Motor neuron (in vitro differentiated cells): Measurements from ENCODE around the gene TMCO4. TPM values are rescaled to one million over a fixed set of nuclear protein-coding genes. Genes with fewer than 3 reads are reported as not detected.

Experiments used
- ATAC-seq, 8 experiments: fragments of 200-7000 bp; cut with Tn5 transposase; replicated peaks in 6 of 8; 2 replicates each; pipeline ENCODE4 v1.8.0; 2021; ENCODE audit warnings: mild to moderate bottlenecking in 8 of 8, moderate library complexity in 8 of 8
- H3K27ac ChIP-seq, 2 donors: fragments of 250-450 bp; sonication (Bioruptor Pico); 2 replicates each; pipeline ENCODE4 v1.9.0; 2021; ENCODE audit warnings: antibody characterized with exemption in 2 of 2, mild to moderate bottlenecking in 2 of 2, moderate library complexity in 1 of 2
- H3K4me1 ChIP-seq, 2 donors: fragments of 250-450 bp; sonication (Bioruptor Pico); replicated peaks in 1 of 2; 2 replicates each; pipeline ENCODE4 v1.6.1; 2021; ENCODE audit warnings: antibody characterized with exemption in 2 of 2, mild to moderate bottlenecking in 2 of 2, moderate library complexity in 1 of 2
- H3K4me3 ChIP-seq, 5 donors: fragments of 250-450 bp; sonication (Bioruptor Pico); 2 replicates each; pipeline ENCODE4 v1.9.0; 2021; ENCODE audit warnings: antibody characterized with exemption in 5 of 5, mild to moderate bottlenecking in 5 of 5, moderate library complexity in 4 of 5
- WGBS, 10 experiments: fragments of 450-650 bp; shearing (Covaris generic); methylation state at CpG; one replicate each; pipeline ENCODE4 v1.0.0; 2022; 5-methylcytosine and 5-hydroxymethylcytosine counted together
- in situ Hi-C, 9 experiments: fragments of 400-800 bp; cut with MboI; loops; one replicate each; pipeline ENCODE4 v1.15.0; 2021; ENCODE audit warnings: low sequenced_read_pairs in 9 of 9, low pct_unique_long_range_greater_than_20kb in 2 of 9; ENCODE audit not compliant: unreplicated experiment in 9 of 9
- total RNA-seq, 8 experiments: library from RNA; unstranded; fragments of 300-600 nt; gene quantifications; 2 replicates each; pipeline versions ENCODE4 v1.2.3 to v1.2.4, GENCODE V29; 2022

The TMCO4 gene
- total RNA-seq, 8 experiments from 2014 or later, result 0.14 to 12.3 (median 0.69) TPM

DNA sequence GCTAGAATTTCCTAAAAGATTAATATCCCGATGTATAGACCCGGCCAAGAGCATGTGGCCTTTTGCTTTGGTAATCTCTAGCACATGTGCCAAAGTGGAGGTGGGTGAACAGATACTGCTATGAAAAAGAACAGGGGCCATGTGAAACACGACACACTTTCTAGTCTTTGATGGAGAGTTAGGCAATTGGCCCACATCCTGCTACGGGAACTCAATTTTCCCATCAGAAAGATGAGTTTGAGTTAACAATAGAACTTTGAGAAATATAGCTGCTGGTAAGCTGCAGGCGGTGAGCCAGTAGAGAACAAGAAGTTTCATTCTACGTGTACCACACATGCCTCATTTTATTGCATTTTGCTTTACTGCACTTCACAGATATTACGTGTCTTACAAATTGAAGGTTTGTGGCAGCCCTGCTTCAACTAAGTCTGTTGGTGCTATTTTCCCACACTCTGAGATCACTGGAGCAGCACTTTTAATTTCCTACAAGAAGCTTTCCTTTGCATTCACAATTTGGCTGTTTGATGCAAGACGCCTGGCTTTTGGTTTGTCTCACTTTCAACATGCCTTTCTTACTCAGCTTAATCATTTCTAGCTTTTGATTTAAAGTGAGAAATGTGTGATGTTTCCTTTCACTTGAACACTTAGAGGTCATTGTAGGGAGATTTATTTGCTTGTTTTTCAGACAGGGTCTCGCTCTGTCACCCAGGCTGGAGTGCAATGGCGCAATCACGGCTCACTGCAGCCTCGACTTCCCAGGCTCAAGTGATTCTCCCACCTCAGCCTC, 88.7 kb downstream of the TMCO4 start:
- Histone ChIP-seq H3K4me1 (peaks cover 26 to 29% of the 10 kb centered on the region in 2 donors), H3K27ac (no peak overlapping the region), H3K4me3 (no peak overlapping the region)
- ATAC-seq, result no peak
- 75 to 100% (median 80%) methylated on average over 1 to 12 of the region's 12 CpGs for WGBS, 10 experiments
- in situ Hi-C loops, result no loop called here

DNA sequence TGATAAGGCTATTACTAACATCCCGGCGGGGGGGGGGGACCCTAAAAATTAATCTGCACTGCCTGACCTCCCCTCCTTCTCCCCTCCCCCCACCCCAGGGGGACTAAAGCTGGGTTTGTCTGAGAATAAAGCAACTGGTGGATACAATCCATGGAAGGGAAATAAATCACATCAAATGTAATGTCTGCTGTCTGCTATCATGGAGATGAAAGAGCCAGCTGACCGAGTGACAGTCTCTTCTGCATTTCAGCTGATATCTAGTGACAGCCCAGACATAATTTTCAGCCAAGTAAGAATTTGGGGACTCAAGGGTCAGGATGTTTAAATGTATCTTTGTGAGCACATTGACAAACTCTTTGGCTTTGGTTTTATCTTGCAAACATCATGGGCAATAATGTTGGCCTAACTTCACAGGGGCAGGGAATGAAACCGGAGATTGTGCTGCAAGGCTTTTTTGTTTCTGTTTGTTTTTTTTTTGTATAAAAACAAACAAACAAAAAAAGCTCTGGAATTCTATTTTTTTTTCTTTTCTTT, 90.4 kb downstream of the TMCO4 start:
- in situ Hi-C loops, result no loop called here
- WGBS, 10 experiments, result 30 to 100% (median 51%) methylated on average over 1 to 4 of the region's 4 CpGs; no CpG with 5 or more reads in 2 of the 10 experiments

DNA sequence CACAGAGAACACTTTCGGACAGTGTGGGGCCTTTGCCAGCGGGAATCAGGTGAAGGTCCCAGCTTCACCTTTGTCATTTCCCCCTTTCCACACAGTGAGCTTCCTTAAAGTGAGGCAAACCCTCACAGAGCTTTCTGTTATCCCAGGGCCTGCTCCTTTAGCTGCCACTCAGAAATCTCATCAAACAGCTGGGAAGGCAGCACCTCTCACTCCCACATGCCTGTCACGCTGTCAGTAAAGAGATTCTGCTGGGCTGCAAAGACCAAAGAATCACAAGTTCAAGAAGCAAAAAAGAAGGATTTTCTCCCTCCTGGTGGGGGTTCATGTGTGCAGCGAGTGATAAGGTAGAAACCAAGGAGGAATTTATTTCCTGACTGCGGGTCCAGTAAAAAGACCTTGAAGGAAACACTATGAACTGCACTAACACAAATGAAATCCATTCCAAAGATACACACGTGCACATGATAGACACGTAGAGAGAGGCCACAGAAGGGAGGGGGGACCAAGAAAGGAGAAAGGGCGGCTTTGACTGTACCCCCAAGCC, 91.1 kb downstream of the TMCO4 start:
- Histone ChIP-seq H3K4me3 (no peak overlapping the region), H3K27ac (no peak overlapping the region), H3K4me1 (peaks cover 26 to 33% of the 10 kb centered on the region in 2 donors)
- WGBS, 10 experiments, result 66 to 100% (median 81%) methylated on average over 2 to 8 of the region's 8 CpGs; no CpG with 5 or more reads in 2 of the 10 experiments
- in situ Hi-C loops, result no loop called here
- ATAC-seq, result no peak

More for the DNA sequence above, 90.4 kb downstream of the TMCO4 start:
- Histone ChIP-seq H3K4me3 (no peak overlapping the region), H3K4me1 (peaks cover 26 to 33% of the 10 kb centered on the region in 2 donors), H3K27ac (no peak overlapping the region)
- peak in 2 of 8 experiments; percentile 23 to 24 for ATAC-seq

DNA sequence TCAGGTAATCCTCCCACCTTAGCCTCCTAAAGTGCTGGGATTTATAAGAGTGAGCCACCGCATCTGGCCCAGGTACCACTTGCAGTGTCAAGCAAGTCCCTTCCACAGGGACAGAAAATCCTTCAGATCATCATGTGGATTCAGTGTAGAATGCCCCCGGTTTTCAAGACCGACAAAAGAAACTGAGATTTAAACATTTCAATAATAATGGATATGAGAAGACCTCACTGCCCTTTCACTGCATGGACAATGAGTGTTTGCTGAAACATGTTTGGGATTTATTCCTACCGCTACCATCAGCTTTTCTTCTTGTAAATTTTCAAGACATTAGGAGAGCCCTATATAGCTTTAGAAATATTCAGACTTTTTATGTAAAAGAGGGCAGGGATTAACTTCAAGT, 93.6 kb downstream of the TMCO4 start:
- peak in 3 of 8 experiments; percentile 20 to 49 (median 37) for ATAC-seq
- WGBS, 10 experiments, result 24 to 93% (median 70%) methylated on average over 1 to 3 of the region's 4 CpGs
- no peak overlapping the region for H3K27ac ChIP-seq
- no peak overlapping the region for H3K4me3 ChIP-seq
- in situ Hi-C loops, result no loop called here
- peaks cover 26 to 33% of the 10 kb centered on the region in 2 donors for H3K4me1 ChIP-seq

DNA sequence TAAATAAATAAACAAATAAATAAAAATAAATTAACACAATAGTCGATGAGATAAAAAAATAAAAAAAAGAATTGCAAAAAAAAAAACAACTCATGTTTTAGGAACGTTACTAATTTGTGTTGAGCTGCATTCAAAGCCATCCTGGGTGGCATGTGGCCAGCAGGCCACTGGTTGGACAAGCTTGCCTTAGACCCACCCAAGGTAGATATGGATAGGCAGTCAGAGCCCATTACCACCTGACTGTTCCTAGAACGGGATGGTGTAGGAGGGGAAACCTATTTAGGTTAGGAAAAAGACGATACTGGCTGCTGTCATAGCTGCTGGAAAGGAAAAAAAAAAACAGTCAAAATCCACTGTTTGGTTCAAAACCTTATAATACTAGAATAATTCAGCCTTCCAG, 94.3 kb downstream of the TMCO4 start:
- ATAC-seq, result no peak
- WGBS, 10 experiments, result 48 to 93% (median 76%) methylated on average over 2 to 4 of the region's 4 CpGs
- in situ Hi-C loops, result no loop called here
- Histone ChIP-seq H3K4me1 (peaks cover 26 to 33% of the 10 kb centered on the region in 2 donors), H3K4me3 (no peak overlapping the region), H3K27ac (no peak overlapping the region)

DNA sequence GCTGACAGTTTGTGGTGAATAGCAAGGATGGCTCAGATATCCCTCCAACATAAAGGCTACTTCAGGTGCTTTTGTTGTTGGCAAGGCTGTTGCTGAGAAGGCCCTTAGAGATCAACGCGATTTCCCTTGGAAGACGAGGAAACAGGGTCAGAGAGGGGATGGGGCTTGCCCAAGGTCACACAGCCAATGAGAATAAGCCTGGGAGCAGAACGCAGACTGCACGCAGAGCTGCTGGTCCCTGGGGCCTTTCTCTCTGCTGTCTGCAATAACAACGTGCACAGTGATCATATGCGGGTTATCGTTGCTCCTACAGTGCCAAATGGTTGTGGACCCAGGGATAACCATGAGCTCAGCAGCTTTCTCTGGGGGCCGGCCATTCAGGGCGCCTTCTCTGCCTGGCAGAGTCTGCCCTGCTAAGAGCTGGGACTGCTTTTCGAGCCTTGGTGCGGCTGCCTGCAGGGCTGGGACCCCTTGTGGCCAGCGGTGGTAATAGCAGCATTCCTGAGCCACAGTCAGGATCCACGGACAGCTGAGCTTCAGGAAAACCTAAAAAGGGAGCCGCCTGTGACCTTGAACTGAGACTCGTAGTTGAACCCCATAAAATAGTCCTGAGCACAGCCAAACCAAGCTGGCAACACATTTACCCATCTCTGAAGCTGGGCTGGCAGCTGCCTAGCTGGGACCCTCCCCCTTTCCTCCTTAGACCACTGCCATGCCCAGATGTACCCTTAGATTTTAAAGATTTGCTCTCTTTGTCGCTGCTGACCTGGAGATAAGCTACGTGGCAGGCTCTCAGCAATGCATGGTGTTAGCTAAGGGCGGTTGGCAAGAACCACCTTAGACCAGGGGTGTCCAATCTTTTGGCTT, 95.2 kb downstream of the TMCO4 start:
- Histone ChIP-seq H3K27ac (no peak overlapping the region), H3K4me1 (peaks cover 23 to 28% of the 10 kb centered on the region in 2 donors), H3K4me3 (no peak overlapping the region)
- in situ Hi-C loops, result no loop called here
- ATAC-seq, result peak; percentile 82 to 99 (median 91)
- 0 to 30% (median 16%) methylated on average over 1 to 17 of the region's 19 CpGs; no CpG with 5 or more reads in 1 of the 10 experiments for WGBS, 10 experiments

DNA sequence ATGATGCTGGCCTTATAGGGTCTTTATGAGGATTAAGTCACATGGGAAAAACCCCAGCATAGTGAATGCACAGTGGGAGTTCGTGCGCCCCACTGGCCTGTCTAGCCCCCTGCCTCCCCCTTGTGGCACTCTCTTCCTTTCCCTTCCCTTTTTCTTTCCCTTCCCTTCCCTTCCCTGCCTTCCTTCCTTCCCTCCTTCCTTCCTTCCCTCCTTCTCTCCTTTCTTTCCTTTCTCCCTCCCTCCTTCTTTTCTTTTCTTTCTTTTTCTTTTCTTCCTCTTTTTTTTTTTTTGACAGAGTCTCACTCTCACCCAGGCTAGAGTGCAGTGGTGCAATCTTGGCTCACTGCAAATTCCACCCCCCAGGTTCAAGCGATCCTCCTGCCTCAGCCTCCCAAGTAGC, 96.4 kb downstream of the TMCO4 start:
- 63 to 100% (median 91%) methylated on average over 1 to 3 of the region's 3 CpGs; no CpG with 5 or more reads in 3 of the 10 experiments for WGBS, 10 experiments
- Histone ChIP-seq H3K27ac (no peak overlapping the region), H3K4me3 (no peak overlapping the region), H3K4me1 (peaks cover 11 to 16% of the 10 kb centered on the region in 2 donors)
- ATAC-seq, result no peak
- in situ Hi-C loops, result no loop called here

DNA sequence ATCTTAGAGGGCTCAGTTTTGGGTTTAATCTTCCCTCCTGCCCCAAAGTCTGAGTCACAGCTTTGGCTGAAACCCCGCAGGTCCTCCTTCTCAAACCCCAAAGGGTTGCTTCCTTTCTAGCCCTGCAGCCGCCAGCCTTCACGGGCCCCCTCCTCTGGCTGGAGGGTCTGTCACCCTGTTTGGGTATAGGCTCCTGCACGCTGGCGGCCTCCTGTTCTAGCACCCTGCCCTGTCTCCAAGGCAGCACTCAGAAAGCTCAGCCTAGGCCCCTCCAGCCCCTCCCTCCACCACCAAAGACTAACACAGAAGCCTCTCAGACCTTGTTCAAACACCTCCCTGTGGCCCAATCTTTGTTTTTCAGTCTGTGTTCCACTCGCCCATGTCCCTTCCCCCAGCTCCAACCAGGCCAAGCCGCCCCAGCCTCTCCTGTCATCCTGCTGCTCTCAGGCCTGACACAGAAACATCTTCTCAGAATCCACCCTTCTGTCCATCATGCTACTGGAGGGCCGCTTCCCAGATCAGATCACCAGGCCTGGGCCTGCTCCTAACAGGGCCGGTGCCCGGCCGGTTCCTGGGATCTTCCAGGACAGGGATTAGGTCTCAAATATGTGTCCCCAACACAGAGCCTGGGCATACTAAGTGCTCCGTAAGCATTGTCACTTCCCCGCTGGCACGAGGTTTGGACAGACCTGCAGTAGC, 99.5 kb downstream of the TMCO4 start:
- WGBS, 10 experiments, result 76 to 100% (median 83%) methylated on average over 1 to 13 of the region's 14 CpGs; no CpG with 5 or more reads in 2 of the 10 experiments
- no peak overlapping the region for H3K27ac ChIP-seq
- in situ Hi-C loops, result no loop called here
- no peak overlapping the region for H3K4me3 ChIP-seq
- H3K4me1 ChIP-seq, result peaks cover 0 to 3% of the 10 kb centered on the region in 2 donors
- peak in 1 of 8 experiments; percentile 62 for ATAC-seq

DNA sequence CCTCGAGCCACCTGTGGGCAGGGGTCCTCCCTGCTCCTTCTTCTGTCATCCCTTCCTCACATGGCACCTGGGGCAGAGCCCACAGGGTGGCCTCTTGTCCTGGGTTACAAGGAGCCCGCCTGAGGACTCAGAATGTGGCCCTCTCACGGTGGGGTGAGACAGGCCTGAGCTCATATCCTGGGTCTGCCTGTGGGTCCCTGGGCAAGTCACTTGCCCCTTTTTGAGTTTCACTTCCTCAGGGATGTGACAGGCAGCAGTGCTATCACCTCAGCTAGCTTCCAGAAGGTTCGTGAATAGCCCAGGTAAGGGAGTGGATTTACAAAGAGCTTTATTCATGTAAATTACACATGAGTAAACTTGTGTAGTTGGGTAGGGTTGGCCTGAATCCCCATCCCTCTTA, 101.5 kb downstream of the TMCO4 start:
- H3K27ac ChIP-seq, result no peak overlapping the region
- no peaks in the 10 kb centered on the region for H3K4me1 ChIP-seq
- in situ Hi-C loops, result no loop called here
- 63 to 80% (median 77%) methylated on average over 1 to 4 of the region's 4 CpGs; no CpG with 5 or more reads in 6 of the 10 experiments for WGBS, 10 experiments
- no peak for ATAC-seq
- no peak overlapping the region for H3K4me3 ChIP-seq

DNA sequence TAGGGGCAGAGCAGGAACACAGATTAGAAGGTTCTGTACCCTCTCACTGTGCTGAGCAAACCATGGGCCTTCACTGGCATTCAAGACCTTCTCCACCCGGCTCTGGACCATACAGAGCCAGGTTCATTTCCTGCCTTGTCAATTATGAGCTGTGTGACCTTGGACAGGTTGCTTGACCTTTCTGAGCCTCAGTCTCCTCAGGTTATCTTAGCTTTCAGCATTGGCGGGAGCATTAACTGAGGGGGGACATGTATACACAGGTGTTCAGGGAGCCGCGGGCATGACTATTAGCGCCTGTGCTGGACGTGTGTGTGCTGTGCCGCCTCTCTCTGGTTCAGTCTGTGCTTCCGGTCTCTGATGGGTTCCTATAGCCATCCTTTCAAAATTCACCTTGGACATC, 102.9 kb downstream of the TMCO4 start:
- no peak overlapping the region for H3K27ac ChIP-seq
- no peak for ATAC-seq
- in situ Hi-C loops, result no loop called here
- H3K4me1 ChIP-seq, result no peaks in the 10 kb centered on the region
- no peak overlapping the region for H3K4me3 ChIP-seq
- WGBS, 10 experiments, result 68 to 93% (median 85%) methylated on average over 2 to 8 of the region's 8 CpGs; no CpG with 5 or more reads in 4 of the 10 experiments

DNA sequence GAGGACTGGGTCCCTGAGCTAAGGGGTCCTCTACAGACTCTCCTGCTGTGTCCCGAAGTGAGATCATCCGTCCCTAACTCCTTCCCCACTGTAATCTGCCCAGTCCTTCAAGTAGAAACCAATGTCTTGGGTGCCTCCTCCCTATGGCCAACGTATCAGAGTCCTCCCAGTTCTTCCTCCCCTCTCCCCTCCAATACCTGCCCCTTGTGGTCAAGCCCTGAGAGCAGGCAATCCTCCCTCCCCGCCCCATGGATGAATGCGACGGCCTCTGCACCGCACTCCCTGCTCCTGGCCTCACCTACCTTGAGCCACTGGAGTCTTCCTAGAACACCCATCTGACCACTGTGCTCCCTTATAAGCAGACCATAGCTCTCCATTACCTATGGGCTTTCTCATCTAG, 103.9 kb downstream of the TMCO4 start:
- no peaks in the 10 kb centered on the region for H3K4me1 ChIP-seq
- 81 to 100% (median 90%) methylated on average over 1 to 4 of the region's 7 CpGs; no CpG with 5 or more reads in 5 of the 10 experiments for WGBS, 10 experiments
- in situ Hi-C loops, result no loop called here
- H3K4me3 ChIP-seq, result no peak overlapping the region
- no peak for ATAC-seq
- H3K27ac ChIP-seq, result no peak overlapping the region

DNA sequence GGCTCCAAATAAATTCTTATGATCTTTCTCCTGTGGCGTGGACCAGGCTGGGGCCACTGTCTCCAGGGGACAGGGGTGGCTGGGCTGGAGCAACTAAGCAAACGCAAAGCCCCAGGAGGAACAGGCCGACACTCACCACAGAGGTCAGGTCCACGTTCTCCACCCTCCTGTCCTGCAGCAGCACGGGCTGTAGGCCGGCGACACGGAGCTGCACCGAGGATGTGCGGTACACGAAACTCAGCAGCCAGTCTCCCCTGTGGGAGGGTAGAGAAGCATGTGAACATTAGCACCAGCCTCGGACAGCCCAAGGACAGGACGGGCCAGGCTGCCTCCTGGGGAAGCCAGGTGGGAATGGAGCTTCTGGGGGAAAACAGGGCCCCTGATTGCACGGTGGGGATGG, 105.4 kb downstream of the TMCO4 start:
- 37 to 92% (median 66%) methylated on average over 2 to 9 of the region's 14 CpGs; no CpG with 5 or more reads in 4 of the 10 experiments for WGBS, 10 experiments
- in situ Hi-C loops, result no loop called here

More for the DNA sequence above, 105.4 kb downstream of the TMCO4 start:
- no peak overlapping the region for H3K4me3 ChIP-seq
- H3K4me1 ChIP-seq, result no peaks in the 10 kb centered on the region
- no peak overlapping the region for H3K27ac ChIP-seq
- ATAC-seq, result no peak
